GM19238 (cell line): ENCODE results near the gene ZNF563.
"Not testable (repeated sequence)": the region's sequence is repeated elsewhere in the genome, so short reads cannot be mapped to it uniquely, and the experiment has no call there.

Experiments used
- DNase-seq: peaks from one replicate; pipeline ENCODE4 v3.0.0; 2011; ENCODE audit warnings: low spot score; ENCODE audit not compliant: insufficient read length

ZNF563 gene

GRCh38 chr19:12333162-12334159 lies at the start of gene ZNF563:
TSS of gene ZNF563 (minus strand) at chr19:12333633. CDS start at chr19:12333482, 151 bp downstream.
- DNase-seq, result peak; percentile 78

GRCh38 chr19:12380444-12380737 lies 47.0 kb upstream of the ZNF563 start:
- no peak for DNase-seq

- no peak for DNase-seq
These were observed 46.5 kb upstream of the ZNF563 start for GRCh38 chr19:12379732-12380443.

GRCh38 chr19:12374026-12374425 lies 40.6 kb upstream of the ZNF563 start:
- DNase-seq, result no peak

GRCh38 chr19:12365236-12366162 lies 32.1 kb upstream of the ZNF563 start, which contains the start of gene ZNF442:
TSS of gene ZNF442 (minus strand) at chr19:12365683. CDS start at chr19:12363631, 2,052 bp downstream.
- DNase-seq, result peak; percentile 92

GRCh38 chr19:12364391-12365235 lies 31.2 kb upstream of the ZNF563 start:
- DNase-seq, result no peak

GRCh38 chr19:12362236-12362635 lies 28.8 kb upstream of the ZNF563 start:
- DNase-seq, result not testable (repeated sequence)

GRCh38 chr19:12353375-12353774 lies 19.9 kb upstream of the ZNF563 start:
- DNase-seq, result no peak

- DNase-seq, result no peak
These were observed 17.4 kb upstream of the ZNF563 start for GRCh38 chr19:12350890-12351197.

GRCh38 chr19:12350185-12350889 lies 16.9 kb upstream of the ZNF563 start:
- DNase-seq, result no peak

GRCh38 chr19:12346896-12347295 lies 13.5 kb upstream of the ZNF563 start:
- DNase-seq, result no peak

- DNase-seq, result no peak
These were observed 11.8 kb upstream of the ZNF563 start for GRCh38 chr19:12345197-12345596.

GRCh38 chr19:12331211-12331941 lies 2.1 kb downstream of the ZNF563 start:
- peak; percentile 37 for DNase-seq

- DNase-seq, result no peak
These were observed 3.1 kb downstream of the ZNF563 start for GRCh38 chr19:12330340-12330739.

- DNase-seq, result no peak
These were observed 7.7 kb downstream of the ZNF563 start for GRCh38 chr19:12325690-12326089.

GRCh38 chr19:12318782-12319413 lies 14.5 kb downstream of the ZNF563 start:
- no peak for DNase-seq

GRCh38 chr19:12314553-12314952 lies 18.9 kb downstream of the ZNF563 start:
- DNase-seq, result no peak

- DNase-seq, result not testable (repeated sequence)
These were observed 24.5 kb downstream of the ZNF563 start for GRCh38 chr19:12308891-12309290.

- no peak for DNase-seq
These were observed 38.2 kb downstream of the ZNF563 start for GRCh38 chr19:12295191-12295590.
